A673 (cell line): ENCODE results near the gene RPS6KL1. TPM values are rescaled to one million over a fixed set of nuclear protein-coding genes. Genes with fewer than 3 reads are reported as not detected.
"Not testable (repeated sequence)": the region's sequence is repeated elsewhere in the genome, so short reads cannot be mapped to it uniquely, and the experiment has no call there.

Experiments used
- BruUV-seq: library from RNA; stranded (reverse); fragments of 400-500 nt; replicated peaks from 2 replicates; lab custom pipeline; 2021; lab: Mats Ljungman, UMichigan
- CTCF ChIA-PET: fragments of 300-600 bp; sonication (Branson Sonifier 250); formaldehyde crosslinking; loops from one replicate; lab custom pipeline; 2022; ENCODE audit warnings: antibody characterized with exemption; lab: Charles Lee
- POLR2A ChIA-PET: fragments of 300-600 bp; sonication (Branson Sonifier 250); formaldehyde crosslinking; loops from one replicate; lab custom pipeline; 2022; ENCODE audit warnings: antibody characterized with exemption; ENCODE audit not compliant: low non-redundant PET; lab: Charles Lee
- DNase-seq: peaks from one replicate; pipeline ENCODE4 v3.0.0-alpha.2; 2015; ENCODE audit warnings: low spot score
- H3K27ac ChIP-seq: fragments of 200-600 bp; sonication (generic); 2 replicates; pipeline ENCODE4 v1.5.1; 2016; ENCODE audit warnings: mixed run types, low read depth, mild to moderate bottlenecking, mixed read lengths, antibody characterized with exemption, low read length; ENCODE audit not compliant: poor library complexity, severe bottlenecking
- H3K27me3 ChIP-seq: fragments of 200-600 bp; sonication (generic); replicated peaks from 2 replicates; pipeline ENCODE4 v1.6.1; 2017; ENCODE audit warnings: mixed run types, low read depth, mild to moderate bottlenecking, mixed read lengths, antibody characterized with exemption, low read length; ENCODE audit not compliant: insufficient read depth, poor library complexity
- H3K36me3 ChIP-seq: fragments of 200-600 bp; sonication (generic); 2 replicates; pipeline ENCODE4 v1.6.1; 2016; ENCODE audit warnings: mixed run types, mild to moderate bottlenecking, mixed read lengths, antibody characterized with exemption, low read length; ENCODE audit not compliant: insufficient read depth, poor library complexity, severe bottlenecking
- H3K4me1 ChIP-seq: fragments of 200-600 bp; sonication (generic); 2 replicates; pipeline ENCODE4 v1.6.1; 2017; ENCODE audit warnings: mixed run types, mild to moderate bottlenecking, mixed read lengths, antibody characterized with exemption, low read length; ENCODE audit not compliant: insufficient read depth, poor library complexity, severe bottlenecking
- H3K4me3 ChIP-seq: fragments of 200-600 bp; sonication (generic); 2 replicates; pipeline ENCODE4 v1.5.1; 2016; ENCODE audit warnings: low read depth, mixed run types, mild to moderate bottlenecking, mixed read lengths, low read length; ENCODE audit not compliant: poor library complexity, severe bottlenecking
- H3K9me3 ChIP-seq: fragments of 200-600 bp; sonication (generic); 2 replicates; pipeline ENCODE4 v1.6.1; 2016; ENCODE audit warnings: mixed run types, low read depth, mild to moderate bottlenecking, mixed read lengths, antibody characterized with exemption, low read length; ENCODE audit not compliant: poor library complexity, severe bottlenecking
- EZH2 ChIP-seq: fragments of 200-600 bp; sonication (generic); IDR thresholded peaks from 2 replicates; pipeline ENCODE4 v1.6.1; 2017; ENCODE audit warnings: borderline replicate concordance, low read depth, mild to moderate bottlenecking, mixed read lengths, antibody characterized with exemption, low read length; ENCODE audit not compliant: poor library complexity, severe bottlenecking
- intact Hi-C: fragments of 100-400 bp; cut with micrococcal nuclease; formaldehyde crosslinking; loops from one replicate; pipeline ENCODE4 v1.10.0; 2022; ENCODE audit not compliant: unreplicated experiment
- total RNA-seq: library from RNA; stranded (reverse); gene quantifications from 2 replicates; pipeline ENCODE4 v1.2.3, GENCODE V29; 2021
- TF ChIP-seq, protein P1 (sequence below): fragments of 300-800, 200-600 bp; sonication (generic); conservative IDR thresholded peaks from 2 replicates; pipeline ENCODE4 v1.5.1; 2017; ENCODE audit warnings: low read depth, mild to moderate bottlenecking, antibody characterized with exemption, low read length, moderate library complexity, mixed read lengths

The RPS6KL1 gene
- total RNA-seq, 1 experiment from 2014 or later, result 0.80 TPM

DNA sequence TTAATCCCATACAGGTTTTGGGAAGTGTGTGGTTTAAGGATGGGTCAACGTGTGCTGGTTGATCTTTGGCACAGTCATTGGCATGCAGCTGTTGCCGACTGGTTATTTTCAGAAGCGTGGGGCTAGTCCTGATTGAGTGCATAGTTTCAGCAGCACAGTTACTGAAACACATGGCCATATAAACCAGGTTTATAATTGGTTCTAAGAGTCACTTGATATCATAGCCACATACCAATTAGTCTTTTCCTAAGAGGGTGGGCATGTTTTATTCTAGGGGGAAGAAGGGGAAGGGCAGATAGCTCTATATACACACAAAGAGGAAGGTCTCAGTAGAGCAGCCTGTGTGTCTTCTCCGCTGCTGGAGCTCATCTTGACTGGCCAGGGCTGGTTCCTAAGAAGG is 11.0 kb upstream of the RPS6KL1 start:
- H3K4me1 ChIP-seq, result no peaks in the 10 kb centered on the region
- TF ChIP-seq EZH2, result no peak
- TF ChIP-seq, protein P1, sequence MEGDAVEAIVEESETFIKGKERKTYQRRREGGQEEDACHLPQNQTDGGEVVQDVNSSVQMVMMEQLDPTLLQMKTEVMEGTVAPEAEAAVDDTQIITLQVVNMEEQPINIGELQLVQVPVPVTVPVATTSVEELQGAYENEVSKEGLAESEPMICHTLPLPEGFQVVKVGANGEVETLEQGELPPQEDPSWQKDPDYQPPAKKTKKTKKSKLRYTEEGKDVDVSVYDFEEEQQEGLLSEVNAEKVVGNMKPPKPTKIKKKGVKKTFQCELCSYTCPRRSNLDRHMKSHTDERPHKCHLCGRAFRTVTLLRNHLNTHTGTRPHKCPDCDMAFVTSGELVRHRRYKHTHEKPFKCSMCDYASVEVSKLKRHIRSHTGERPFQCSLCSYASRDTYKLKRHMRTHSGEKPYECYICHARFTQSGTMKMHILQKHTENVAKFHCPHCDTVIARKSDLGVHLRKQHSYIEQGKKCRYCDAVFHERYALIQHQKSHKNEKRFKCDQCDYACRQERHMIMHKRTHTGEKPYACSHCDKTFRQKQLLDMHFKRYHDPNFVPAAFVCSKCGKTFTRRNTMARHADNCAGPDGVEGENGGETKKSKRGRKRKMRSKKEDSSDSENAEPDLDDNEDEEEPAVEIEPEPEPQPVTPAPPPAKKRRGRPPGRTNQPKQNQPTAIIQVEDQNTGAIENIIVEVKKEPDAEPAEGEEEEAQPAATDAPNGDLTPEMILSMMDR, result no peak
- no peaks in the 10 kb centered on the region for H3K9me3 ChIP-seq
- DNase-seq, result no peak
- H3K27ac ChIP-seq, result no peak overlapping the region
- POLR2A ChIA-PET, result no interaction called here
- intact Hi-C loops, result no loop called here
- no peaks in the 10 kb centered on the region for H3K36me3 ChIP-seq
- no peak overlapping the region for H3K4me3 ChIP-seq
- BruUV-seq, result no TSS peak
- CTCF ChIA-PET, result no interaction called here
- no peaks in the 10 kb centered on the region for H3K27me3 ChIP-seq

DNA sequence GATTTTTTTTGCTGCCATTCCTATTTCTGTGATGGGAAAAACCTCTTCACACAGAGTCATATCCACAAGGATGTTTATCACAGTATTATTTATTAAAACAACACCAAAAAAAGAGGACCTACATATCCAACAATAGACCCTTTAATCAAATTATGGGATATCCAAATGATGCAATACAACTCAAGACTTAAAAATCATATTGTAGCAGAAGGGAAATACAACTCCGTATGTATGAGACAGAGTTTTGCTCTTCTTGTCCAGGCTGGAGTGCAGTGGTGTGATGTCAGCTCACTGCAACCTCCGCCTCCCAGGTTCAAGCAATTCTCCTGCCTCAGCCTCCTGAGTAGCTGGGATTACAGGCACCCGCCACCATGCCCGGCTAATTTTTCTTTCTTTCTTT is 9.9 kb upstream of the RPS6KL1 start:
- H3K9me3 ChIP-seq, H3K27me3 ChIP-seq, intact Hi-C loops, H3K36me3 ChIP-seq, H3K4me3 ChIP-seq, BruUV-seq, DNase-seq, H3K27ac ChIP-seq, H3K4me1 ChIP-seq, CTCF ChIA-PET, POLR2A ChIA-PET: not testable (repeated sequence)

DNA sequence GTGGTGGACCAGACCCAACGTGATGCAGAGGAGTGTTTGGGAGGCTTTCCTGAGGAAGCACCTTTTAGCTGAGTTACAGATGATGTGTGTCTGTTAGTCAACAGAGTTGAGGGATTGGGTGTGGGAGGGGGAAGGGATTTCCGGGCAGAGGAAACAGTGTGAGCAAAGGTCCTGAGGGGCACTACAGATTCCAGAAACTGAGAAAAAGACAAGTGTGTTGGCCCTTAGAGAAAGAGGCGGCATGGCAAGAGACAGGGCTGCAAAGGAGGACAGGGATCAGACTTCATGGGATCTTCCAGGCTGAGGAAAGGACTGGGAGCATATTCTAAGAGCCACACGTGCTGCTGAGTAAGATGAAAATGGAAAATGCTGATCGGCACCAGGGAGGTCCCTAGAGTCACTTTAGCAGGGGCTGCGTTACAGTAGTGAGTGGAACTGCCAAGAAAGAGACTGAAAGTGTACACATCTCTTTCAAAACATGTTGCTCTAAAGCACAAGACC is 9.4 kb upstream of the RPS6KL1 start:
- Histone ChIP-seq H3K9me3 (no peaks in the 10 kb centered on the region), H3K4me1 (no peaks in the 10 kb centered on the region), H3K36me3 (no peaks in the 10 kb centered on the region), H3K27me3 (no peaks in the 10 kb centered on the region), H3K27ac (no peak overlapping the region), H3K4me3 (no peak overlapping the region)
- no peak for DNase-seq
- POLR2A ChIA-PET, result no interaction called here
- CTCF ChIA-PET, result no interaction called here
- no peak for TF ChIP-seq EZH2
- TF ChIP-seq, protein P1, result no peak
- BruUV-seq, result no TSS peak
- intact Hi-C loops, result no loop called here

DNA sequence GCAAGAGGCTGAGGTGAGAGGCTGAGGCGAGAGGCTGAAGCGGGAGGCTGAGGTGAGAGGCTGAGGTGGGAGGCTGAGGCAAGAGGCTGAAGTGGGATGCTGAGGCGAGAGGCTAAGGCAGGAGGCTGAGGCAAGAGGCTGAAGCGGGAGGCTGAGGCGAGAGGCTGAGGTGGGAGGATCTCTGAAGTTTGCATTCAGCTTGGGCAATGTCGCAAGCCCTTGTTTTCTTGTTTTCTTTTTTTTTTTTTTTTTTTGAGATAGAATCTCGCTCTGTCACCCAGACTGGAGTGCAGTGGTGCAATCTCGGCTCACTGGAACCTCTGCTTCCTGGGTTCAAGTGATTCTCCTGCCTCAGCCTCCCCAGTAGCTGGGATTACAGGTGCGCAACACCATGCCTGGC is 8.7 kb upstream of the RPS6KL1 start:
- CTCF ChIA-PET, intact Hi-C loops, H3K27me3 ChIP-seq, POLR2A ChIA-PET, H3K9me3 ChIP-seq, H3K36me3 ChIP-seq, H3K4me1 ChIP-seq, DNase-seq, H3K27ac ChIP-seq, BruUV-seq, H3K4me3 ChIP-seq: not testable (repeated sequence)
